GM18520 (cell line): Measurements from ENCODE around the gene NAXD.
"Not testable (repeated sequence)": the region's sequence is repeated elsewhere in the genome, so short reads cannot be mapped to it uniquely, and the experiment has no call there.

Experiments used
- ATAC-seq: cut with Tn5 transposase; IDR thresholded peaks from one replicate; pipeline ENCODE4 v1.9.1; 2021; ENCODE audit not compliant: unreplicated experiment

The NAXD gene

DNA sequence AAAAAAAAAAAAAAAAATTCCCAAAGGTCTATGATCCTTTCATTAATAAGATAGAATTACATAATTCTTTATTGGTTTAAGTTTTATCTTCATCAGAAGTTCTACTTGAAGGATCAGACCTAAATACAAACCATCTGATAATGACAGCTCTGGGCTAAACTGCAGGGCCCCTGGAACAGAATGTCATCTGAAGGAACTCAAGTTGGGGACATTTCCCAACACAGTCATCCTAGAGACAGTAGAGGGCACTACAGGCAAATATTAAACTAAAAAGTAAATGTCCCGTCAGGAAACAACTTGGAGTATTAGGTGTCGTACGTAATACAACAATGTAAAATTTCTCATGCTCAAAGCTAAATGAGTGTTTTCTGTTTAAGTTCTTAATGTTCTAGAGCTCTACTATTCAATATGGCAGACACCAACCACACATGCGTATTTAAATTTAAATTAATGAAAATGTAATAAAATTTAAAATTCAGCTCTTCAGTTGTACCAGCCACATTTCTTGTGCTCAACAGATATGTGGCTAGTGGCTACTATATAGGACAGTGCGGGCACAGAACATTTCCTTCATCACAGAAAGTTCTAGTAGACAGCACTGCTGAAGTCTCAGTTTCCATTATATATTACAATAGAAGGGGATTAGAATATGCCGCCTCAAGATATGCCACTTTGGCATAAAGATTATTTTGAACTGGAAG is 21.8 kb upstream of the NAXD start:
- ATAC-seq, result peak; percentile 77

DNA sequence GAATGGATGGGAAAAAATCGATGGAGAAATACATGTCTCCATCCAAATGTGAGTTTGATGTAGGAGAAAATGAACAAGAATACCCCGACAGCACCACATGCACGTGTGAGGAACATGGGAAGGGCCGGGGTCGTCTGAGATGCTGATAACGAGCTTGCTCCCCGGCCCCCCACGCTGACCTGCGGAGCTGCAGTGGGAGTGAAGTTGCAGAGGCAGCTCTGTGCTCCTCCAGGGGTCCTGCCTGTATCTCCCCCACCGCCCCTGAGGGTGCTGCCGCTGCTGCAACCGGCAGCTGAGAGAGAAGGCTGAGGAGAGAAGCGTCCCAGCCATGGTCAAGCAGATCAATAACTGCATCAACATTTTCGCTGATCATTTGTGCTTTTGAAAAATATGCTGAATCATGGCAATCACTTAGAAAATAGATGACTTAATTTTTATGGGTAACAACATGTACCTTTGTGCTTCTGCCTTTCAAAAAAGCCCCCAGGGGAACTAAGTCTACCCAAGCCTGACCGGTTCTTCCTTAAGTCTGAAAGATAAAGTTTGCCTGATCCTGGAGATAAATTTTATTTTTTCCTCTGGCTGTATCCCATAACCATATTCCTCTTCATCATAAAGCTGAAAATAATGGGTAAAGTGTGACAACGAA is 18.2 kb upstream of the NAXD start:
- ATAC-seq, result no peak

GRCh38 chr13:110600261-110600819 is 15.0 kb upstream of the NAXD start:
- ATAC-seq, result no peak

GRCh38 chr13:110600980-110601379 is 14.4 kb upstream of the NAXD start:
- ATAC-seq, result no peak

DNA sequence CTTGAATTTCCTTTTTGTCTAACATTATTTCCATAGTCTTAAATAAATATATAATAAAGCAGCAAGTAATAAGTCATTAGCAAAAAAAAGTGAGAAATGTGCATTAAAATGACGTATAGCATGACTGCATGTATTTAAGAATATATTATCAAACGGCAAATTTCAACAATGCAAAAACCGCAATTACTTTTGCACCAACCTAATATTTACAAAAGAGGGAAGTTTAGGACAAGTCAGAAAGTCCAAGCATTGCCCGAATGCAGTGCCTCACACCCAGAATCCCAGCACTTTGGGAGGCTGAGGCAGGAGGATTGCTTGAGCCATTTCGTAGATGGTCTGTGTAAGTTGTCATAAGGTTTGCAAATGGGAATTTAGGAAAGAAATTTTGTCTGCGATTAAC is 10.2 kb upstream of the NAXD start:
- no peak for ATAC-seq

- ATAC-seq, result not testable (repeated sequence)
These were observed 9.1 kb upstream of the NAXD start for GRCh38 chr13:110606281-110606680.

DNA sequence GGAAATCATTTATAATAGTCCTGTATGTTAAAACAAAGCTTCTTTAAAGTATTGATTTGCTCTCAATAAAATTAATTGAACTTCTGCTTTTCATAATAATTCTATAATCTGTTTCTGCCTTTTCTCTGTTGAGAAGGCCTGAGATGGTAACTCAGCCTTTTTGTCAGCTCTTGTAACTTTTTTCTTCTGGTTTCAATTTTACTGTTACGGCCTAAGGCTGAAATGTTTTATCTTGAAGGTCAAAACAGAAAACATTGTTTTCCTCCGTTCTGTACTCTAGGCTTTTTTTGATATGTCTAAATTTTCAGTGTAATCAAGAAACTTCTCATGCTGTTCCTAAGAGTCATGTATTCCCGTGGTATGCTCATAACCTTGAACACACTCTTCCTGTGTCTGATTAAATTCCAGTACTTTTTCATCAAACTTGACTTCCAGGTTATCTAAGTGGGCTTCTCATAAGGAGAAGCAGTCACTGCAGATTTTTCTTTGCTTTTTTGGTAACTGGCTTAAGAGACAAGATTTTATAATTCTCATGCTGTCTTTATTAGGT is 7.6 kb upstream of the NAXD start:
- no peak for ATAC-seq

- ATAC-seq, result peak; percentile 45
These were observed 4.3 kb upstream of the NAXD start for GRCh38 chr13:110610955-110611595.

- no peak for ATAC-seq
These were observed 382 bp upstream of the NAXD start for GRCh38 chr13:110615005-110615321.

GRCh38 chr13:110616103-110617101 is 1.1 kb downstream of the NAXD start:
- ATAC-seq, result peak; percentile 41

GRCh38 chr13:110617321-110618072 is 2.2 kb downstream of the NAXD start:
- no peak for ATAC-seq

DNA sequence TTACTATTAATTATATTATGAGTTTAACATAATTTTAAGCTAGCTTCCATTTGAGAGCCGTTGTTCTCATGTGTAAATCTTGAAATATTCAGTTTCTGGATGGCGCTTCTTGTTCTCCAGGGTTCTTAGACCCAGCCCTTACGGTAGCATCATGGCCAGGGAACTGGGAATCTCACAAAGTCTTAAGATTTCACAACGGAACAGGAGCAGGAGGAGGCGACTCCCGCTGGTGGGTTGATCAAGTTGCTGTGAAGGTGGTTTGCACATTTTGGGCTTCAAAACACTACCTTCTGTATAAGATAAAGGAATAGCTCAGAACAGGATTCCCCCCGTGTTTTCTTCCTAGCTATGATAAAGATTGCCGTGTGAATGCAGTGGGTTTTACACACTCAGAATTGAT is 2.8 kb downstream of the NAXD start:
- ATAC-seq, result no peak

- no peak for ATAC-seq
These were observed 3.4 kb downstream of the NAXD start for GRCh38 chr13:110618780-110619179.

- ATAC-seq, result no peak
These were observed 5.3 kb downstream of the NAXD start for GRCh38 chr13:110620596-110620995.

GRCh38 chr13:110624766-110625756 is 9.7 kb downstream of the NAXD start:
- ATAC-seq, result no peak

DNA sequence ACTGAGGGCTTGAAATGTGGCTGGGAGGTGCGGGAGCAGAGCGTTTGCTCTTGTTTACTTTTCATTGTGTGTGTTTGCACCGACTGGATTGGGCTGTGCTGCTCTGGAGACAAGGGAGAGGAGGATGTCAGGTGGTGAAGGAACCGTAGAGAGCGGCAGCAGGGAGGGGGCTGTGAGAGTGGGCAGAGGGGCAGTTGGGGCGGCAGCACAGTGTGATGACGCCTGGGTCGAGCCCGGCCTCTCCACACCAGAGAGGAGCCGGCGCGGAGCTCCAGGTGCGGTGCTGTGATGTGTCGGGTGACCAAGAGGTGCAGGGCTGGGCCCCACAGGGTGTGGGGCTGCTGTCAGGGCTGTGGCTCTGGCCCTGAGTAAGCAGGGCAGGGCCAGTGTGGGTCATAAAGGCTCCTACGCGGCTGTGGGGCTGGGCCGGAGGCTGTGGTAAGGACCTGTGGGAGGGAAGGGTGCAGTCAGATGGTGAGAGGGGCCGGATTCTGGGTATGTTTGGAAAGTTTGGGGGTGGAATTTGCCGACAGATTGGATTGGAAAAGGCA is 10.5 kb downstream of the NAXD start:
- no peak for ATAC-seq

- ATAC-seq, result no peak
These were observed 11.2 kb downstream of the NAXD start for GRCh38 chr13:110626521-110626920.

- ATAC-seq, result no peak
These were observed 12.0 kb downstream of the NAXD start for GRCh38 chr13:110627351-110627750.
